GM12878 (cell line): Measurements from ENCODE around the gene GBX1. TPM values are rescaled to one million over a fixed set of nuclear protein-coding genes. Genes with fewer than 3 reads are reported as not detected.

ENCODE experiments used
- ATAC-seq: fragments of 200-7000 bp; cut with Tn5 transposase; 3 replicates; pipeline ENCODE4 v1.9.1; 2020; ENCODE audit warnings: mild to moderate bottlenecking, moderate library complexity
- BruUV-seq: library from RNA; stranded (reverse); fragments of 400-500 nt; replicated peaks from 2 replicates; lab custom pipeline; 2021; lab: Mats Ljungman, UMichigan
- CTCF ChIA-PET: fragments of 300-600 bp; sonication (Branson Sonifier 250); formaldehyde crosslinking; extraction: SDS; loops from one replicate; lab custom pipeline; 2021; ENCODE audit warnings: inconsistent platforms; lab: Yijun Ruan, JAX
- POLR2A ChIA-PET: fragments of 350-600 bp; formaldehyde crosslinking; extraction: SDS; loops from one replicate; lab custom pipeline; 2021; ENCODE audit warnings: inconsistent platforms; lab: Charles Lee
- RAD21 ChIA-PET: fragments of 300-600 bp; sonication (Branson Sonifier 250); formaldehyde crosslinking; loops from one replicate; lab custom pipeline; 2023; ENCODE audit warnings: antibody characterized with exemption; ENCODE audit not compliant: unreplicated experiment; lab: Charles Lee
- SMC1A ChIA-PET: fragments of 300-600 bp; sonication (Branson Sonifier 250); formaldehyde crosslinking; loops from one replicate; lab custom pipeline; 2023; ENCODE audit not compliant: unreplicated experiment, uncharacterized antibody; lab: Charles Lee
- DNase-seq: peaks from one replicate; pipeline ENCODE4 v3.0.0-alpha.2; 2011; ENCODE audit warnings: low read depth, low spot score
- FAIRE-seq: peaks from 3 replicates; lab custom pipeline; 2011; peaks lifted over from hg19 to GRCh38; lab: Jason Lieb, UNC
- H2AFZ ChIP-seq: 2 replicates; pipeline ENCODE4 v1.6.0; 2011; ENCODE audit warnings: low read depth, low read length, control low read depth; ENCODE audit not compliant: control insufficient read depth
- H3K27ac ChIP-seq: 2 replicates; pipeline ENCODE4 v1.5.1; 2011; ENCODE audit warnings: control low read depth; ENCODE audit not compliant: control insufficient read depth, insufficient read depth
- H3K27me3 ChIP-seq, 2 experiments: replicated peaks in 1 of 2; 2 replicates each; pipeline versions ENCODE4 v1.6.0 to v1.6.1; 2011; ENCODE audit warnings: low read length in 1 of 2; ENCODE audit not compliant: control insufficient read depth in 2 of 2, insufficient read depth in 2 of 2
- H3K36me3 ChIP-seq, 2 experiments: 2 replicates each; pipeline ENCODE4 v1.5.1; 2011; ENCODE audit warnings: low read length in 1 of 2; ENCODE audit not compliant: control insufficient read depth in 2 of 2, insufficient read depth in 2 of 2
- H3K4me1 ChIP-seq: 2 replicates; pipeline ENCODE4 v1.6.1; 2011; ENCODE audit warnings: mild to moderate bottlenecking, low read length, moderate library complexity, mixed read lengths; ENCODE audit not compliant: control insufficient read depth, insufficient read depth
- H3K4me2 ChIP-seq: 2 replicates; pipeline ENCODE4 v1.6.0; 2011; ENCODE audit warnings: control low read depth; ENCODE audit not compliant: control insufficient read depth, insufficient read depth
- H3K4me3 ChIP-seq: fragments of 200-600 bp; sonication (generic); 2 replicates; pipeline ENCODE4 v1.5.1; 2016
- H3K79me2 ChIP-seq: 2 replicates; pipeline ENCODE4 v1.6.0; 2011; ENCODE audit warnings: low read length; ENCODE audit not compliant: control insufficient read depth, insufficient read depth
- H3K9ac ChIP-seq: 2 replicates; pipeline ENCODE4 v1.8.0; 2011; ENCODE audit warnings: low read length, control low read depth, mixed read lengths; ENCODE audit not compliant: control insufficient read depth, insufficient read depth
- H3K9me3 ChIP-seq: replicated peaks from 3 replicates; pipeline ENCODE4 v1.5.1; 2011; ENCODE audit warnings: mild to moderate bottlenecking, low read length; ENCODE audit not compliant: control insufficient read depth, insufficient read depth
- H4K20me1 ChIP-seq: 2 replicates; pipeline ENCODE4 v1.6.0; 2011; ENCODE audit not compliant: control insufficient read depth, insufficient read depth
- HDAC6 ChIP-seq: fragments of 200-600 bp; sonication (generic); IDR thresholded peaks from one replicate; pipeline ENCODE4 v1.8.0; 2017; ENCODE audit warnings: antibody characterized with exemption; ENCODE audit not compliant: unreplicated experiment
- MEF2A ChIP-seq: IDR thresholded peaks from 2 replicates; pipeline ENCODE4 v1.6.1; 2011; ENCODE audit warnings: low read depth, mild to moderate bottlenecking, low read length, moderate library complexity; ENCODE audit not compliant: insufficient read depth
- MYB ChIP-seq: fragments of 150-350 bp; IDR thresholded peaks from 2 replicates; pipeline ENCODE4 v1.6.1; 2014; ENCODE audit warnings: mild to moderate bottlenecking, low read depth, low read length, borderline replicate concordance
- MYC ChIP-seq: IDR thresholded peaks from 2 replicates; pipeline ENCODE4 v1.6.1; 2011; ENCODE audit warnings: mild to moderate bottlenecking, low read length, moderate library complexity, inconsistent platforms; ENCODE audit not compliant: insufficient read depth, insufficient replicate concordance, insufficient read length, severe bottlenecking
- NFIC ChIP-seq: IDR thresholded peaks from 2 replicates; pipeline ENCODE4 v1.6.1; 2012; ENCODE audit warnings: low read depth, mild to moderate bottlenecking, inconsistent platforms, low read length, moderate library complexity
- NR2C2 ChIP-seq: IDR thresholded peaks from 2 replicates; pipeline ENCODE4 v1.6.1; 2011; ENCODE audit warnings: borderline replicate concordance, low read depth; ENCODE audit not compliant: control insufficient read depth, insufficient read length
- PML ChIP-seq: IDR thresholded peaks from 2 replicates; pipeline ENCODE4 v1.6.1; 2012; ENCODE audit warnings: low read length, inconsistent platforms
- RB1 ChIP-seq: fragments of 450-650 bp; formaldehyde crosslinking; IDR thresholded peaks from 2 replicates; pipeline ENCODE4 v1.6.1; 2017; ENCODE audit warnings: mild to moderate bottlenecking, borderline replicate concordance
- RCOR1 ChIP-seq: conservative IDR thresholded peaks from 2 replicates; pipeline ENCODE4 v1.6.1; 2012; ENCODE audit warnings: low read depth, low read length, improper control_type of control experiment
- RELA ChIP-seq: fragments of 450-650 bp; IDR thresholded peaks from 2 replicates; pipeline ENCODE4 v1.8.0; 2014; ENCODE audit warnings: borderline replicate concordance; ENCODE audit not compliant: partially characterized antibody
- YY1 ChIP-seq: IDR thresholded peaks from 2 replicates; pipeline ENCODE4 v1.6.1; 2011; ENCODE audit warnings: low read depth, mild to moderate bottlenecking, low read length
- WGBS: methylation state at CpG from one replicate; pipeline ENCODE4 v1.1.6; 2016; ENCODE audit warnings: low lambda C conversion rate; ENCODE audit not compliant: insufficient replicate concordance, insufficient coverage; ENCODE audit errors: missing lambda C conversion rate; 5-methylcytosine and 5-hydroxymethylcytosine counted together
- in situ Hi-C: fragments of 300-500 bp; cut with MboI; formaldehyde crosslinking; loops from 9 replicates; pipeline ENCODE4 v1.14.3; 2018; ENCODE audit warnings: mixed read lengths
- intact Hi-C: fragments of 100-400 bp; cut with micrococcal nuclease; formaldehyde crosslinking; loops from one replicate; pipeline ENCODE4 v1.14.2; 2022; ENCODE audit not compliant: unreplicated experiment
- polyA plus RNA-seq, 11 experiments: library from polyadenylated mRNA; depleted of rRNA in 4 of 11; unstranded in 6 of 11; stranded (reverse) in 5 of 11; fragments of >200 nt; fragmentation: Nextera tagmentation in 4 of 11; fragmentation: Illumina TruSeq in 1 of 11; extraction: Ambion mirVana in 4 of 11; extraction: Trizol in 1 of 11; gene quantifications; 1 replicate in 1 of 11; 2 replicates in 10 of 11; pipeline versions ENCODE4 v1.2.1 to v1.2.3, GENCODE V29; 2011 to 2016; ENCODE audit warnings: inconsistent platforms in 2 of 11, missing spikeins in 2 of 11, low read depth in 1 of 11
- total RNA-seq, 4 experiments: library from RNA; depleted of rRNA in 3 of 4; stranded (reverse); fragments of >200 nt in 3 of 4; fragmentation: Illumina TruSeq in 1 of 4; extraction: Trizol in 1 of 4; gene quantifications; 2 replicates each; pipeline versions ENCODE4 v1.2.1 to v1.2.3, GENCODE V29; 2013 to 2021
- TF ChIP-seq, protein P1 (sequence below): IDR thresholded peaks from 2 replicates; pipeline ENCODE4 v1.6.1; 2011; ENCODE audit warnings: low read depth, mild to moderate bottlenecking, low read length, moderate library complexity, borderline replicate concordance; ENCODE audit errors: extremely low read depth
- TF ChIP-seq, protein P2 (sequence below): IDR thresholded peaks from 2 replicates; pipeline ENCODE4 v1.6.1; 2011; ENCODE audit warnings: mild to moderate bottlenecking, low read depth, low read length, moderate library complexity; ENCODE audit not compliant: insufficient replicate concordance

Gene GBX1
- total and polyA plus RNA-seq, 10 of the 15 experiments (the other 5 are each of a cell fraction or from before 2014, with no cell fraction given) = not detected

DNA sequence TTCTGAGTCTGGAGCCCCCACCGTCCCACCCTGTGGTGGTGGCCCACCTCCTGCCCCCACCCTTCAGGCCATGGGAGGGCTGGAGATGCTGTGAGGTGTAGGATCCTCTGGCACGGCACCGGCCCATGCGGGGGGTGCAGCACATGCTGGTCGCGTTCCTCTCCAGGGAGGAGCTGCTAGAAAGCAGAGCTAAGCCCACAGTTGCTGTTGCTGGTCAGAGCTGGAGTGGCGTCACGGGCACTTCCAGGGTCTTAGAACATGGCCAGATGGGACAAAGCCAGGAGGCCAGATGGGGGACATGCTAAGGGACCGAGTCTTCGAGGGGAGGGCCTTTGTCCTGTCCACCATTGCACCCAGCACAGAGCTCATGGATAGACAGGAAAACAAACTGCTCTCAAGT is 59.6 kb downstream of the GBX1 start:
- POLR2A ChIA-PET = interaction anchor here (0.5 to 1.4 kb wide), 3 partner anchors 13 to 97 kb away, joined by 3 to 6 read pairs (median 4); no protein-coding TSS in a partner anchor
- Histone ChIP-seq H3K4me1 (no peaks in the 10 kb centered on the region), H3K27ac (no peak overlapping the region), H3K4me3 (no peak overlapping the region), H3K79me2 (no peaks in the 10 kb centered on the region; the same call in none of the 2 replicates), H3K27me3 (no peaks in the 10 kb centered on the region), H3K4me2 (no peak overlapping the region), H4K20me1 (peaks cover 3% of the 10 kb centered on the region; the same call in 1 of the 2 replicates), H3K9ac (no peak overlapping the region), H3K36me3 (peaks cover 1 to 4% of the 10 kb centered on the region in 2 experiments; a peak in 2 of 4 replicates), H2AFZ (no peak overlapping the region), H3K9me3 (no peaks in the 10 kb centered on the region)
- WGBS = 63% methylated on average over 7 of the region's 10 CpGs
- in situ Hi-C loops = no loop called here
- DNase-seq = no peak
- FAIRE-seq = no peak
- CTCF ChIA-PET = interaction anchor here (1.4 to 3.0 kb wide), 4 partner anchors 16 to 99 kb away, joined by 4 to 15 read pairs (median 5); no protein-coding TSS in a partner anchor
- intact Hi-C loops = no loop called here
- BruUV-seq = no TSS peak
- TF ChIP-seq HDAC6 (no peak), MYC (no peak), YY1 (no peak), MYB (no peak), MEF2A (no peak), RELA (no peak), PML (no peak), NR2C2 (no peak), NFIC (no peak), RB1 (no peak), RCOR1 (no peak)
- TF ChIP-seq, protein P1, sequence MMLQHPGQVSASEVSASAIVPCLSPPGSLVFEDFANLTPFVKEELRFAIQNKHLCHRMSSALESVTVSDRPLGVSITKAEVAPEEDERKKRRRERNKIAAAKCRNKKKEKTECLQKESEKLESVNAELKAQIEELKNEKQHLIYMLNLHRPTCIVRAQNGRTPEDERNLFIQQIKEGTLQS = no peak
- TF ChIP-seq, protein P2, sequence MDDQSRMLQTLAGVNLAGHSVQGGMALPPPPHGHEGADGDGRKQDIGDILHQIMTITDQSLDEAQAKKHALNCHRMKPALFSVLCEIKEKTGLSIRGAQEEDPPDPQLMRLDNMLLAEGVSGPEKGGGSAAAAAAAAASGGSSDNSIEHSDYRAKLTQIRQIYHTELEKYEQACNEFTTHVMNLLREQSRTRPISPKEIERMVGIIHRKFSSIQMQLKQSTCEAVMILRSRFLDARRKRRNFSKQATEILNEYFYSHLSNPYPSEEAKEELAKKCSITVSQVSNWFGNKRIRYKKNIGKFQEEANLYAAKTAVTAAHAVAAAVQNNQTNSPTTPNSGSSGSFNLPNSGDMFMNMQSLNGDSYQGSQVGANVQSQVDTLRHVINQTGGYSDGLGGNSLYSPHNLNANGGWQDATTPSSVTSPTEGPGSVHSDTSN = no peak
- SMC1A ChIA-PET = interaction anchor here (1.0 kb wide), 1 partner anchor 40 kb away, joined by 3 read pairs; no protein-coding TSS in a partner anchor
- ATAC-seq = no peak
- RAD21 ChIA-PET = interaction anchor here (1.0 kb wide), 1 partner anchor 80 kb away, joined by 4 read pairs; the partner anchor contains the start of gene ABCB8
